MM.1S (cell line): ENCODE measurements around the gene FBRS.

Experiments
- DNase-seq: peaks from one replicate; pipeline ENCODE4 v3.0.0-alpha.2; 2015
- H2AFZ ChIP-seq: fragments of 300-600 bp; sonication (generic); 2 replicates; pipeline ENCODE4 v1.6.0; 2016; ENCODE audit warnings: antibody characterized with exemption, low read length
- H3F3A ChIP-seq: fragments of 300-600 bp; sonication (generic); 2 replicates; pipeline ENCODE4 v1.6.1; 2016; ENCODE audit warnings: mild to moderate bottlenecking, antibody characterized with exemption, low read length, moderate library complexity, mixed read lengths; ENCODE audit not compliant: insufficient read depth
- H3K27ac ChIP-seq: fragments of 300-600 bp; sonication (generic); 2 replicates; pipeline ENCODE4 v1.5.1; 2016; ENCODE audit warnings: mild to moderate bottlenecking, low read length
- H3K27me3 ChIP-seq: fragments of 300-600 bp; sonication (generic); replicated peaks from 2 replicates; pipeline ENCODE4 v1.6.0; 2016; ENCODE audit warnings: low read length; ENCODE audit not compliant: insufficient read depth
- H3K36me3 ChIP-seq: fragments of 300-600 bp; sonication (generic); replicated peaks from 2 replicates; pipeline ENCODE4 v1.6.1; 2016; ENCODE audit warnings: mild to moderate bottlenecking, low read length, mixed read lengths; ENCODE audit not compliant: insufficient read depth
- H3K4me1 ChIP-seq: fragments of 300-600 bp; sonication (generic); 2 replicates; pipeline ENCODE4 v1.6.1; 2016; ENCODE audit warnings: low read length, mixed read lengths
- H3K4me2 ChIP-seq: fragments of 300-600 bp; sonication (generic); 2 replicates; pipeline ENCODE4 v1.6.0; 2016; ENCODE audit warnings: low read depth, low read length
- H3K4me3 ChIP-seq: fragments of 300-600 bp; sonication (generic); 2 replicates; pipeline ENCODE4 v1.5.1; 2016; ENCODE audit warnings: low read length, mixed read lengths
- H3K79me2 ChIP-seq: fragments of 300-600 bp; sonication (generic); 2 replicates; pipeline ENCODE4 v1.6.1; 2016; ENCODE audit warnings: mixed run types, low read length, mixed read lengths
- H3K9ac ChIP-seq: fragments of 300-600 bp; sonication (generic); 2 replicates; pipeline ENCODE4 v1.6.1; 2016; ENCODE audit warnings: low read length, mixed read lengths
- H3K9me2 ChIP-seq: fragments of 300-600 bp; sonication (generic); replicated peaks from 2 replicates; pipeline ENCODE4 v1.6.1; 2016; ENCODE audit warnings: mild to moderate bottlenecking, low read length, mixed read lengths; ENCODE audit not compliant: insufficient read depth
- H3K9me3 ChIP-seq: fragments of 300-600 bp; sonication (generic); replicated peaks from 2 replicates; pipeline ENCODE4 v1.6.1; 2016; ENCODE audit warnings: mild to moderate bottlenecking, low read length, mixed read lengths; ENCODE audit not compliant: insufficient read depth
- H4K20me1 ChIP-seq: fragments of 300-600 bp; sonication (generic); 2 replicates; pipeline ENCODE4 v1.6.1; 2016; ENCODE audit warnings: mild to moderate bottlenecking, low read length, moderate library complexity, mixed read lengths; ENCODE audit not compliant: insufficient read depth
- EZH2 ChIP-seq: fragments of 300-600 bp; sonication (generic); optimal IDR thresholded peaks from 2 replicates; pipeline ENCODE3; 2017; ENCODE audit warnings: low read depth, mild to moderate bottlenecking, antibody characterized with exemption, low read length, mixed read lengths
- EZH2phosphoT487 ChIP-seq: fragments of 300-600 bp; sonication (generic); IDR thresholded peaks from 2 replicates; pipeline ENCODE4 v1.6.1; 2018; ENCODE audit warnings: antibody characterized with exemption, low read length
- TF ChIP-seq, protein P1 (sequence below): fragments of 300-600 bp; sonication (generic); IDR thresholded peaks from 2 replicates; pipeline ENCODE4 v1.5.1; 2016; ENCODE audit warnings: antibody characterized with exemption, low read length, mixed read lengths

FBRS gene

DNA sequence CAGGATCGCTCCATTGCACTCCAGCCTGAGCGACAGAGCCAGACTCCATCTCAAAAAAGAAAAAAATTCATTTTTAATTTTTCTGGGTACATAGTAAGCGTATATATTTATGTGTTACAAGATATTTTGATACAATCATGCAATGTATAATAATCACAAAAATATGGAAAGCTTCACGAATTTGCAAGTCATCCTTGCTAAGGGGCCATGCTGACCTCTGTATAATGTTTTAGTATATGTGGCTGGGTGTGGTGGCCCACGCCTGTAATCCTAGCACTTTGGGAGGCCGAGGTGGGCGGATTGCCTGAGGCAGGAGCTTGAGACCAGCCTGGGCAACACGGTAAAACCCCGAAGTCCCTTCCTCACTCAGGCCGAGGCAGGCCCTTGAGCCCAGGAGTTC is 16.9 kb downstream of the FBRS start:
- TF ChIP-seq EZH2 (no peak), EZH2phosphoT487 (no peak)
- TF ChIP-seq, protein P1, sequence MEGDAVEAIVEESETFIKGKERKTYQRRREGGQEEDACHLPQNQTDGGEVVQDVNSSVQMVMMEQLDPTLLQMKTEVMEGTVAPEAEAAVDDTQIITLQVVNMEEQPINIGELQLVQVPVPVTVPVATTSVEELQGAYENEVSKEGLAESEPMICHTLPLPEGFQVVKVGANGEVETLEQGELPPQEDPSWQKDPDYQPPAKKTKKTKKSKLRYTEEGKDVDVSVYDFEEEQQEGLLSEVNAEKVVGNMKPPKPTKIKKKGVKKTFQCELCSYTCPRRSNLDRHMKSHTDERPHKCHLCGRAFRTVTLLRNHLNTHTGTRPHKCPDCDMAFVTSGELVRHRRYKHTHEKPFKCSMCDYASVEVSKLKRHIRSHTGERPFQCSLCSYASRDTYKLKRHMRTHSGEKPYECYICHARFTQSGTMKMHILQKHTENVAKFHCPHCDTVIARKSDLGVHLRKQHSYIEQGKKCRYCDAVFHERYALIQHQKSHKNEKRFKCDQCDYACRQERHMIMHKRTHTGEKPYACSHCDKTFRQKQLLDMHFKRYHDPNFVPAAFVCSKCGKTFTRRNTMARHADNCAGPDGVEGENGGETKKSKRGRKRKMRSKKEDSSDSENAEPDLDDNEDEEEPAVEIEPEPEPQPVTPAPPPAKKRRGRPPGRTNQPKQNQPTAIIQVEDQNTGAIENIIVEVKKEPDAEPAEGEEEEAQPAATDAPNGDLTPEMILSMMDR: no peak
- Histone ChIP-seq H3K9ac (no peak overlapping the region), H4K20me1 (no peaks in the 10 kb centered on the region), H3K9me3 (no peaks in the 10 kb centered on the region), H3K4me3 (no peak overlapping the region), H2AFZ (no peak overlapping the region), H3K27ac (no peak overlapping the region), H3K4me1 (no peaks in the 10 kb centered on the region), H3K4me2 (no peak overlapping the region), H3F3A (no peaks in the 10 kb centered on the region), H3K36me3 (no peaks in the 10 kb centered on the region), H3K9me2 (no peaks in the 10 kb centered on the region), H3K79me2 (no peaks in the 10 kb centered on the region), H3K27me3 (no peaks in the 10 kb centered on the region)
- no peak for DNase-seq

DNA sequence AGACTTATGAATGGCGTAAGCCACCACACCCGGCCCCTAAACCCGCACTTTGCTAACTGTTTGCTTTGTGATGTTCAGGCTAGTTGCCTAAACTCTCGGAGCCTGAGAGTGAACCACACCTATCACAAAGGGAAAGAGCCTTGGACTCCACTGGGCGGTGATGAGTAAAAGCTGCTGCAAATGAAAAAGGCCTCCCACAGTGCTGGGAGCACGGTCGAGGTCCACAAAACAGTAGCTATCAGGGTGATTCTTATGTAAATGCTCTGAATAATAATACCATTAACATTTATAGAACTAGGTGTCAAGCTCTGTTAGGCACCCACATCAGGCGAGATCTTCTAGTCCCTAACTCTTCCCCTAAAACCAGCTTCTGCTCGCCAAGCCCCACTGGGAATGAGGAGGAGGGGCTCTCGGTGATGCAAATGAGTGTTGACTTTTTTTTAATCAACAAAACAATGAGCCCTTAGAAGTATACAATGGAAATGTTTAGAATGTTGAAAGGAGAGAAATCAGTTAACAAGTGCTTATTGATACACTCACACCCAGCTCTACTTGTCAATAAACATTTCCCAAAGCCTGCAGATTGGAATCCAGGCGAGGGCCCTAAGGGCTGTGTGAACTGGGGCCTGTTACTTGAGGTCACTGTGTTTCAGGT is 19.8 kb downstream of the FBRS start:
- 0 out of 2 replicates have a peak overlapping the region, but pooled peaks have one; percentile 11 for H2AFZ ChIP-seq
- H3K9me2 ChIP-seq: no peaks in the 10 kb centered on the region
- no peak overlapping the region for H3K9ac ChIP-seq
- no peaks in the 10 kb centered on the region for H3K27me3 ChIP-seq
- no peaks in the 10 kb centered on the region for H3K79me2 ChIP-seq
- no peak overlapping the region for H3K4me2 ChIP-seq
- no peak for TF ChIP-seq EZH2phosphoT487
- TF ChIP-seq, protein P1: no peak
- no peak for TF ChIP-seq EZH2
- no peaks in the 10 kb centered on the region for H4K20me1 ChIP-seq
- no peaks in the 10 kb centered on the region for H3K9me3 ChIP-seq
- DNase-seq: no peak
- no peak overlapping the region for H3K4me3 ChIP-seq
- no peaks in the 10 kb centered on the region for H3K4me1 ChIP-seq
- no peaks in the 10 kb centered on the region for H3F3A ChIP-seq
- H3K27ac ChIP-seq: no peak overlapping the region
- no peaks in the 10 kb centered on the region for H3K36me3 ChIP-seq

DNA sequence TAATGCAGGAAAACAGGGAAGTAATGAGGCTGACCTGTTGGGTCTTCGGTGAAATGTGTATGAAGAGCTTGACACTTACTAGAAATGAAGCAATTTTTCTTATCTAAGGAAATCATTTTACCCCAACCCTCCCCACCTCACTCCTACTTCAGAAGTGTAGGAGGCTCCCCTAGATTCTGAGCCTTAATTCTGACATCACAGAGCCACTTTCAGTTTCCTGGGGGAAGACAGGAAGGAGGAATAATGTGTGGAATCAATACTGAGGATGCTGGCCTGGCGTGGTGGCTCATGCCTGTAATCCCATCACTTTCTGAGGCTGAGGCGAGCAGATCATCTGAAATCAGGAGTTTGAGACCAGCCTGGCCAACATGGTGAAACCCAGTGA is 20.3 kb downstream of the FBRS start:
- Histone ChIP-seq H3K27me3 (no peaks in the 10 kb centered on the region), H3K9me3 (no peaks in the 10 kb centered on the region), H3K4me2 (no peak overlapping the region), H3K27ac (no peak overlapping the region), H3K79me2 (no peaks in the 10 kb centered on the region), H3F3A (no peaks in the 10 kb centered on the region), H3K4me1 (no peaks in the 10 kb centered on the region), H4K20me1 (no peaks in the 10 kb centered on the region), H2AFZ (0 out of 2 replicates have a peak overlapping the region, but pooled peaks have one; percentile 11), H3K9ac (no peak overlapping the region), H3K36me3 (no peaks in the 10 kb centered on the region), H3K4me3 (no peak overlapping the region), H3K9me2 (no peaks in the 10 kb centered on the region)
- TF ChIP-seq, protein P1: no peak
- TF ChIP-seq EZH2: no peak
- no peak for TF ChIP-seq EZH2phosphoT487
- DNase-seq: no peak
